Measurements from ENCODE around the gene PTX4. TPM values are rescaled to one million over a fixed set of nuclear protein-coding genes. Genes with fewer than 3 reads are reported as not detected.
"Not testable (repeated sequence)": the region's sequence is repeated elsewhere in the genome, so short reads cannot be mapped to it uniquely, and the experiment has no call there.

The PTX4 gene
- polyA plus RNA-seq, 3 donors = 0.19 TPM; not detected in 2

DNA sequence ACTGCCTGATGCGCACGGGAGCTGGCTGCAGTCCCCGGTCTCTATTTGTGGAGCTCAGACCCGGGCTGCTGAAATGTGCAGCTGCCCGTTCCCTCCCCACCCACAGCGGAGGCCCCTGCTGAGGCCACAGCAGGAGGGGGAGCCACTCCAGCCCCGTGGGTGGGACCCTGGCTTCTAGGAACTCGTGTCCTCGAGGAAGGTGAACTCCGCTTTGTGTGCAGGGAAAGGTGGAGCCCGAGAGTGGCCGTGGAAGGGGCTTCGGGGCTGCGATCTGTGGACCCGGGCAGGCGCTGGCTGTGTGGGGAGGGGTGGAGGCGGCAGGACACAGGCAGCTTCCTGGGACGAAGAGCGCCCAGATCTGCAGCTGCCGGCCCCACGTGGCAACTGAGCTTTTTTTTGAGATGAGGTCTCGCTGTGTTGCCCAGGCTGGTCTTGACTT, 47.3 kb downstream of the PTX4 start:
- H3K4me1 ChIP-seq (ENCODE audit: control insufficient read depth in 1 of 2, insufficient read depth in 2 of 2, low read length in 2 of 2) = no peaks in the 10 kb centered on the region
- Mint-ChIP-seq H3K4me1 (no peaks in the 10 kb centered on the region), H3K9me3 (no peaks in the 10 kb centered on the region), H3K27ac (no peak overlapping the region), H3K4me3 (no peak overlapping the region), H3K36me3 (peaks cover 6 to 15% of the 10 kb centered on the region in 2 donors), H3K27me3 (ENCODE audit: low read depth in 3 of 3) (peaks cover 0 to 3% (median 0%) of the 10 kb centered on the region in 3 donors)
- TF ChIP-seq, protein P1, sequence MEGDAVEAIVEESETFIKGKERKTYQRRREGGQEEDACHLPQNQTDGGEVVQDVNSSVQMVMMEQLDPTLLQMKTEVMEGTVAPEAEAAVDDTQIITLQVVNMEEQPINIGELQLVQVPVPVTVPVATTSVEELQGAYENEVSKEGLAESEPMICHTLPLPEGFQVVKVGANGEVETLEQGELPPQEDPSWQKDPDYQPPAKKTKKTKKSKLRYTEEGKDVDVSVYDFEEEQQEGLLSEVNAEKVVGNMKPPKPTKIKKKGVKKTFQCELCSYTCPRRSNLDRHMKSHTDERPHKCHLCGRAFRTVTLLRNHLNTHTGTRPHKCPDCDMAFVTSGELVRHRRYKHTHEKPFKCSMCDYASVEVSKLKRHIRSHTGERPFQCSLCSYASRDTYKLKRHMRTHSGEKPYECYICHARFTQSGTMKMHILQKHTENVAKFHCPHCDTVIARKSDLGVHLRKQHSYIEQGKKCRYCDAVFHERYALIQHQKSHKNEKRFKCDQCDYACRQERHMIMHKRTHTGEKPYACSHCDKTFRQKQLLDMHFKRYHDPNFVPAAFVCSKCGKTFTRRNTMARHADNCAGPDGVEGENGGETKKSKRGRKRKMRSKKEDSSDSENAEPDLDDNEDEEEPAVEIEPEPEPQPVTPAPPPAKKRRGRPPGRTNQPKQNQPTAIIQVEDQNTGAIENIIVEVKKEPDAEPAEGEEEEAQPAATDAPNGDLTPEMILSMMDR (IDR thresholded peaks at IDR 0.05) = no peak
- intact Hi-C loops (cut with micrococcal nuclease) = no loop called here
- H3K4me3 ChIP-seq (replicated peaks in 1 of 3; ENCODE audit: low read depth in 2 of 3, low read length in 3 of 3) = no peak overlapping the region
- H3K9ac ChIP-seq (ENCODE audit: insufficient read depth, low read length, poor library complexity, severe bottlenecking) = no peak overlapping the region
- H3K4me2 ChIP-seq (replicated peaks; ENCODE audit: extremely low read depth, low read length, poor library complexity, severe bottlenecking) = no peak overlapping the region
- no peak overlapping the region for H2AFZ ChIP-seq (ENCODE audit: insufficient read depth, low read depth, low read length, poor library complexity, severe bottlenecking)
- peaks cover 8 to 13% of the 10 kb centered on the region in 2 donors for H3K36me3 ChIP-seq (replicated peaks in 1 of 2; ENCODE audit: control insufficient read depth in 1 of 2, insufficient read depth in 2 of 2, low read length in 2 of 2)
- H3K27ac ChIP-seq (ENCODE audit: low read depth in 1 of 2, low read length in 2 of 2) = no peak overlapping the region
- no peaks in the 10 kb centered on the region for H3K79me2 ChIP-seq (ENCODE audit: insufficient read depth, low read length)
- H3K27me3 ChIP-seq (ENCODE audit: control insufficient read depth in 2 of 2, insufficient read depth in 2 of 2, low read length in 2 of 2) = no peaks in the 10 kb centered on the region
- no peak for DNase-seq
- 91% methylated on average over 21 of the region's 22 CpGs for WGBS (ENCODE audit: insufficient coverage)
- H4K20me1 ChIP-seq (ENCODE audit: insufficient read depth, low read length) = peaks cover under 1% of the 10 kb centered on the region
- no peaks in the 10 kb centered on the region for H3K9me3 ChIP-seq (replicated peaks in 1 of 2; ENCODE audit: control insufficient read depth in 1 of 2, insufficient read depth in 1 of 2, low read length in 2 of 2)

DNA sequence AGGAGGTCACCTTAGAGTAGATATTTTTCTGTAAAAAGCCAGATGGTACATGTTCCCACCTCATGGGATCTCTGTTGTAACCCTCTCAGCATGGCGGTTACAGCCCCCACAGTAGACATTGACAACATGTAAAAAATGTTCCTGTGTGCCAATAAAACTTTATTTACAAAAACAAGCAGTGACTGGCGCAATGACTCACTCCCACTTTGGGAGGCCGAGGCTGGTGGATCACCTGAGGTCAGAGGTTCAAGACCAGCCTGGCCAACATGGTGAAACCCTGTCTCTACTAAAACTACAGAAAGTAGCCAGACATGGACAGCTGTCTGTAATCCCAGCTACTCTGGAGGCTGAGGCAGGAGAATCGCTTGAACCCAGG, 49.1 kb downstream of the PTX4 start:
- DNase-seq; intact Hi-C loops (cut with micrococcal nuclease); H3K27me3 Mint-ChIP-seq (ENCODE audit: low read depth in 3 of 3); H3K36me3 ChIP-seq (replicated peaks in 1 of 2; ENCODE audit: control insufficient read depth in 1 of 2, insufficient read depth in 2 of 2, low read length in 2 of 2); H3K4me1 ChIP-seq (ENCODE audit: control insufficient read depth in 1 of 2, insufficient read depth in 2 of 2, low read length in 2 of 2); H2AFZ ChIP-seq (ENCODE audit: insufficient read depth, low read depth, low read length, poor library complexity, severe bottlenecking); H3K27ac ChIP-seq (ENCODE audit: low read depth in 1 of 2, low read length in 2 of 2); H3K4me3 Mint-ChIP-seq; H3K9me3 ChIP-seq (replicated peaks in 1 of 2; ENCODE audit: control insufficient read depth in 1 of 2, insufficient read depth in 1 of 2, low read length in 2 of 2); H3K9ac ChIP-seq (ENCODE audit: insufficient read depth, low read length, poor library complexity, severe bottlenecking); H3K9me3 Mint-ChIP-seq; H3K79me2 ChIP-seq (ENCODE audit: insufficient read depth, low read length); H3K4me1 Mint-ChIP-seq; H3K27me3 ChIP-seq (ENCODE audit: control insufficient read depth in 2 of 2, insufficient read depth in 2 of 2, low read length in 2 of 2); H4K20me1 ChIP-seq (ENCODE audit: insufficient read depth, low read length); H3K4me2 ChIP-seq (replicated peaks; ENCODE audit: extremely low read depth, low read length, poor library complexity, severe bottlenecking); H3K4me3 ChIP-seq (replicated peaks in 1 of 3; ENCODE audit: low read depth in 2 of 3, low read length in 3 of 3); H3K27ac Mint-ChIP-seq: not testable (repeated sequence)
- 94% methylated on average over 3 of the region's 4 CpGs for WGBS (ENCODE audit: insufficient coverage)
- peaks cover 0 to 15% of the 10 kb centered on the region in 2 donors for H3K36me3 Mint-ChIP-seq

Measured in CD14-positive monocyte (primary cell).